A673 (cell line): ENCODE results near the gene CER1. TPM values are rescaled to one million over a fixed set of nuclear protein-coding genes. Genes with fewer than 3 reads are reported as not detected.

Experiments
- BruUV-seq: library from RNA; stranded (reverse); fragments of 400-500 nt; replicated peaks from 2 replicates; lab custom pipeline; 2021; lab: Mats Ljungman, UMichigan
- CTCF ChIA-PET: fragments of 300-600 bp; sonication (Branson Sonifier 250); formaldehyde crosslinking; loops from one replicate; lab custom pipeline; 2022; ENCODE audit warnings: antibody characterized with exemption; lab: Charles Lee
- POLR2A ChIA-PET: fragments of 300-600 bp; sonication (Branson Sonifier 250); formaldehyde crosslinking; loops from one replicate; lab custom pipeline; 2022; ENCODE audit warnings: antibody characterized with exemption; ENCODE audit not compliant: low non-redundant PET; lab: Charles Lee
- DNase-seq: peaks from one replicate; pipeline ENCODE4 v3.0.0-alpha.2; 2015; ENCODE audit warnings: low spot score
- H3K27ac ChIP-seq: fragments of 200-600 bp; sonication (generic); 2 replicates; pipeline ENCODE4 v1.5.1; 2016; ENCODE audit warnings: mixed run types, low read depth, mild to moderate bottlenecking, mixed read lengths, antibody characterized with exemption, low read length; ENCODE audit not compliant: poor library complexity, severe bottlenecking
- H3K27me3 ChIP-seq: fragments of 200-600 bp; sonication (generic); replicated peaks from 2 replicates; pipeline ENCODE4 v1.6.1; 2017; ENCODE audit warnings: mixed run types, low read depth, mild to moderate bottlenecking, mixed read lengths, antibody characterized with exemption, low read length; ENCODE audit not compliant: insufficient read depth, poor library complexity
- H3K36me3 ChIP-seq: fragments of 200-600 bp; sonication (generic); 2 replicates; pipeline ENCODE4 v1.6.1; 2016; ENCODE audit warnings: mixed run types, mild to moderate bottlenecking, mixed read lengths, antibody characterized with exemption, low read length; ENCODE audit not compliant: insufficient read depth, poor library complexity, severe bottlenecking
- H3K4me1 ChIP-seq: fragments of 200-600 bp; sonication (generic); 2 replicates; pipeline ENCODE4 v1.6.1; 2017; ENCODE audit warnings: mixed run types, mild to moderate bottlenecking, mixed read lengths, antibody characterized with exemption, low read length; ENCODE audit not compliant: insufficient read depth, poor library complexity, severe bottlenecking
- H3K4me3 ChIP-seq: fragments of 200-600 bp; sonication (generic); 2 replicates; pipeline ENCODE4 v1.5.1; 2016; ENCODE audit warnings: low read depth, mixed run types, mild to moderate bottlenecking, mixed read lengths, low read length; ENCODE audit not compliant: poor library complexity, severe bottlenecking
- H3K9me3 ChIP-seq: fragments of 200-600 bp; sonication (generic); 2 replicates; pipeline ENCODE4 v1.6.1; 2016; ENCODE audit warnings: mixed run types, low read depth, mild to moderate bottlenecking, mixed read lengths, antibody characterized with exemption, low read length; ENCODE audit not compliant: poor library complexity, severe bottlenecking
- CTCF ChIP-seq: fragments of 300-800, 200-600 bp; sonication (generic); conservative IDR thresholded peaks from 2 replicates; pipeline ENCODE4 v1.5.1; 2017; ENCODE audit warnings: low read depth, mild to moderate bottlenecking, antibody characterized with exemption, low read length, moderate library complexity, mixed read lengths
- EZH2 ChIP-seq: fragments of 200-600 bp; sonication (generic); IDR thresholded peaks from 2 replicates; pipeline ENCODE4 v1.6.1; 2017; ENCODE audit warnings: borderline replicate concordance, low read depth, mild to moderate bottlenecking, mixed read lengths, antibody characterized with exemption, low read length; ENCODE audit not compliant: poor library complexity, severe bottlenecking
- intact Hi-C: fragments of 100-400 bp; cut with micrococcal nuclease; formaldehyde crosslinking; loops from one replicate; pipeline ENCODE4 v1.10.0; 2022; ENCODE audit not compliant: unreplicated experiment
- total RNA-seq: library from RNA; stranded (reverse); gene quantifications from 2 replicates; pipeline ENCODE4 v1.2.3, GENCODE V29; 2021

CER1 gene
- total RNA-seq, 1 experiment from 2014 or later, result 28.8 TPM

- no peaks in the 10 kb centered on the region for H3K9me3 ChIP-seq
- BruUV-seq, result no TSS peak
- H3K36me3 ChIP-seq, result peaks cover 8% of the 10 kb centered on the region
- no peak for DNase-seq
- ChIA-PET POLR2A (no interaction called here), CTCF (no interaction called here)
- peak overlapping the region; percentile 30 for H3K4me3 ChIP-seq
- H3K27me3 ChIP-seq, result no peaks in the 10 kb centered on the region
- H3K27ac ChIP-seq, result peak overlapping the region; percentile 75
- H3K4me1 ChIP-seq, result peaks cover 46% of the 10 kb centered on the region
- no peak for TF ChIP-seq CTCF
- TF ChIP-seq EZH2, result no peak
- intact Hi-C loops, result no loop called here
Measured at GRCh38 chr9:14677396-14677795, 45.1 kb downstream of the CER1 start.

- TF ChIP-seq EZH2, result no peak
- no peak for TF ChIP-seq CTCF
- peak overlapping the region; percentile 39 for H3K27ac ChIP-seq
- H3K4me1 ChIP-seq, result peaks cover 34% of the 10 kb centered on the region
- POLR2A ChIA-PET, result no interaction called here
- H3K9me3 ChIP-seq, result no peaks in the 10 kb centered on the region
- intact Hi-C loops, result no loop called here
- no peak for DNase-seq
- H3K36me3 ChIP-seq, result peaks cover 18% of the 10 kb centered on the region
- H3K27me3 ChIP-seq, result no peaks in the 10 kb centered on the region
- no peak overlapping the region for H3K4me3 ChIP-seq
- no TSS peak for BruUV-seq
- CTCF ChIA-PET, result no interaction called here
Measured at GRCh38 chr9:14674630-14675029, 47.9 kb downstream of the CER1 start.

GRCh38 chr9:14671377-14671776 is 51.2 kb downstream of the CER1 start:
- Histone ChIP-seq H3K4me1 (peaks cover 5% of the 10 kb centered on the region), H3K9me3 (no peaks in the 10 kb centered on the region), H3K4me3 (no peak overlapping the region), H3K27me3 (no peaks in the 10 kb centered on the region), H3K36me3 (peaks cover 18% of the 10 kb centered on the region), H3K27ac (peak overlapping the region; percentile 12)
- no peak for DNase-seq
- BruUV-seq, result no TSS peak
- POLR2A ChIA-PET, result no interaction called here
- intact Hi-C loops, result no loop called here
- TF ChIP-seq CTCF (no peak), EZH2 (no peak)
- CTCF ChIA-PET, result no interaction called here
